Hepatocyte (in vitro differentiated cells): ENCODE data around the gene OBSCN.

Experiments
- CTCF ChIP-seq: fragments of 200-600 bp; sonication (generic); IDR thresholded peaks from 2 replicates; pipeline ENCODE4 v1.5.1; 2016; ENCODE audit warnings: antibody characterized with exemption, mild to moderate bottlenecking; ENCODE audit not compliant: poor library complexity
- EZH2 ChIP-seq: fragments of 200-600 bp; sonication (generic); IDR thresholded peaks from 2 replicates; pipeline ENCODE4 v1.6.1; 2016; ENCODE audit warnings: antibody characterized with exemption, mild to moderate bottlenecking, borderline replicate concordance
- EZH2phosphoT487 ChIP-seq: fragments of 200-600 bp; sonication (generic); IDR thresholded peaks from one replicate; pipeline ENCODE4 v1.6.1; 2018; ENCODE audit warnings: antibody characterized with exemption, mild to moderate bottlenecking, low read depth, moderate library complexity; ENCODE audit not compliant: unreplicated experiment, severe bottlenecking

GRCh38 chr1:228171221-228171891 is 36.5 kb upstream of the OBSCN start:
- TF ChIP-seq CTCF (no peak), EZH2 (no peak), EZH2phosphoT487 (no peak)
